ENCODE results near the gene ASPDH. TPM values are rescaled to one million over a fixed set of nuclear protein-coding genes. Genes with fewer than 3 reads are reported as not detected.

Gene ASPDH
- total RNA-seq, 1 donor from 2014 or later: not detected

DNA sequence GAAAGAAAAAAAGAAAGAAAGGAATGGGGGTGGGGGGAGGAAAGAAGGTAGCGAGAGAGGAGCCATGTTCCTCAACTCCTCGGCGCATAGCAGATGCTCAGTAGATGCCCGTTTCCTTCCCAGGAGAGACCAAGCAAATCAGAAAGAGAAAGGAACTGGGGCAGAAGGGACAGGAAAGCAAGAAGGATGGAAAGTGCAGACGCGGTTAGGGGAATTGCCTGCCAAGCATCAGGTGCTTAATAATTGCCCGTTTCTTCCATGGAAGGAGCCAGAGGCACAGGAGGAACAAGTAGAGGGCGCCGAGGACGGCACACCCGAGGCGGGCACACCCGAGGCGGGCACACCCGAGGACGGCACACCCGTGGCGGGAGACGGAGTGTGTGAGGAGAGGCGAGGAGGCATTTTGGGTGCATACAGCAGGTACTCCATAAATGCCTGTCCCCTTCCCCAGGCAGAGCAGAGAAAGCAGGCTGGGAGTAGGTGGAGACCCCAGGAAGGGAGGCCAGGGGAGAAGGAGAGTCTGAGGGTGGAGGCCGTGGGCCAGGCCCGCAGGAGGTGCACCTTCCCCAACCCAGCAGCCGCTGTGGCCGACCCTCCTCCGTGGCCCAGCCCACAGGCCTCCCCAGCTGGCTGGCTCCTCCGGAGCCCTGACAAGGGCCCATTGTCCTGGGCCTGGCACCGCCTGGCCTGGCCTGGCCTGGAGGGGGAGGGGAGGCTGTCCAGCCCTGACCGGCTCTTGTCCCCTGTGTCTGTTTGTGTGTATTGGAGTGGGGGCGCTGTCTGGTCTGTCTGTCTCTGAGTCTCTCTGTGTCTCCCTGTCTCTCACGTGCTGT, 17.3 kb downstream of the ASPDH start:
- DNase-seq: no peak

DNA sequence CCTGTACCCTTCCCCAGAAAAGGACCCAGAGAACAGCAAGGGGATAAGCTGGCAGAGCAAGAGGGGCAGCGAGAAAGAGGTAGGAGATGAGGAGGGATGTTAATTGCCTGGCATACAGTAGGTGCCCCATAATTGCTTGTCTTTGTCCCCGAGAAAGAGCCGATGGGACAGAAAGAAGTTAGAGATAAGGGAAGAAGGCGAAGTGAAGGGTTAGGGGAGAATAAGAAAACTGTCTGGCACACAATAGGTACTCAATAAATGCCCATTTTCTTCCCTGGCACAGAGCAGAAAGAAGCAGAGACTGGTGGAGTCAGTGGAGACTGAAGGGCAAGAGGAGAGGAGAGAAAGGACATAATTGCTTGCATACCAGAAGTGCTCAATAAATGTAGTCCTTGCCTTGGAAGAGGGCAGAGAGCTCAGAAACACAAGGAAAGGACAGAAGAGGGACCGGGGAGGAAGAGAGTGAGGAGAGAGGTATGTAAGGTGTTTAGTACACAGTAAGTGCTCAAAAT, 18.6 kb downstream of the ASPDH start:
- no peak for DNase-seq

GRCh38 chr19:50494186-50495019, 19.3 kb downstream of the ASPDH start:
- DNase-seq: no peak

- DNase-seq: no peak
These were observed 20.5 kb downstream of the ASPDH start for GRCh38 chr19:50493171-50493570.

DNA sequence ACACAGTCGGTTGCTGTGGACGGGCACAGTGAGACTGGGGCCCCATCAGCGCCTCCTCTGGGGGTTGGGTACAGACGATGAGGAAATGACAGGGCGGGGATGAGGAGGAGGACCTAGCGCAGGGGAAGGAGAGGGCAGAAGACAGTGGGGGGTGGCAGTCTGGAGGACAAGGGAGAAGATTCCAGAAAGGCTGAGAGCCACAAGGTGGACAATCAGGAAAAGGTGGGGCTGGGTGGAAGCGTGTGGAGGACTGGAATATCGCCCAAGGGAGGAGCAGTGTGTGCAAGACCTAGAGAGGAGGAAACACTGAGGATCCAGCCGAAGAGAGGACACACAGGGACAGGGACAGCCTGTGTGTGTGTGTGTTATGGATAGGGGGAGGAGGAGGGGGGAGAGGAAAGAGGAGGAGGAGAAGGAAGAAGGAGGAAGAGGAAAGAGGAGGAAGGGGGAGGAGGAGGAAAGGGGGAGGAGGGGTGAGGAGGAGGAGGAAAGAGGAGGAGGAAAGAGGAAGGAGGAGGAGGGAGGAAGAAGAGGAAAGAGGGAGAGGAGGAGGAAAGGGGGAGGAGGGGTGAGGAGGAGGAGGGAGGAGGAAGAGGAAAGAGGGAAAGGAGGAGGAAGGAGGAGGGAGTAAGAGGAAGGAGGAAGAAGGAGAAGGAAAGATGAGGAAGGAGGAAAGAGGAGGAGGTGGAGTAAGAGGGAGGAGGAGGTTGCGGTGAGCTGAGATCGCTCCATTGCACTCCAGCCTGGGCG, 21.2 kb downstream of the ASPDH start:
- DNase-seq: no peak

- peak; percentile 20 for DNase-seq
These were observed 22.7 kb downstream of the ASPDH start for GRCh38 chr19:50490991-50491472.

GRCh38 chr19:50490411-50490811, 23.3 kb downstream of the ASPDH start:
- DNase-seq: no peak

DNA sequence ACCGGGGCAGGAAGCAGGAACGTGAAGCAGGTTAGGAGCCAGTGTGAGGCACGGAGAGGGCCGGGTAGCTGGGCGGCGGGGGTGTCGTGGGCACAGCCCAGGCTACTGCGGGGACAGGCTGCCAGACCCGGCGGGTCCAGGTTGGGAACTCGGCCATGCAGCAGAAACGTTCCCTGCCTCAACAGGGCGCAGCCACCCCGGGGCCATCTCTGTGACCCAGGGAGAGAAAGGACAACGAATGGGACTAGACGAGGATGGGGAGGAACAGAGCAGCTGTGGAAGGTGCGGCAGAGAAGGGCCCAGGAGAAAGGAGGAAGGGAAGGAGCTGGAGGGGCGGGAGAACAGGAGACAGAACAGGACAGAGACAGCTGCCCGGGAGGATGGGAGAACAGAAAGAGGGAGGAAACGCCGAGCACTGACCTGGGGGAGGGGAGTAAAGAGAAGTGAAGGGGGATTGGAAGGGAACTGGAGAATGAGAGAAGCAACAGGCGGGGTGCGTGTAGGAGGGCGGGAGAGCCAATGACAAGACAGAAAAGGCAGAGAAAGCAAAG, 24.2 kb downstream of the ASPDH start:
- DNase-seq: no peak

- DNase-seq: no peak
These were observed 25.1 kb downstream of the ASPDH start for GRCh38 chr19:50488389-50489194.

- DNase-seq: no peak
These were observed 26.7 kb downstream of the ASPDH start for GRCh38 chr19:50486823-50487515.

DNA sequence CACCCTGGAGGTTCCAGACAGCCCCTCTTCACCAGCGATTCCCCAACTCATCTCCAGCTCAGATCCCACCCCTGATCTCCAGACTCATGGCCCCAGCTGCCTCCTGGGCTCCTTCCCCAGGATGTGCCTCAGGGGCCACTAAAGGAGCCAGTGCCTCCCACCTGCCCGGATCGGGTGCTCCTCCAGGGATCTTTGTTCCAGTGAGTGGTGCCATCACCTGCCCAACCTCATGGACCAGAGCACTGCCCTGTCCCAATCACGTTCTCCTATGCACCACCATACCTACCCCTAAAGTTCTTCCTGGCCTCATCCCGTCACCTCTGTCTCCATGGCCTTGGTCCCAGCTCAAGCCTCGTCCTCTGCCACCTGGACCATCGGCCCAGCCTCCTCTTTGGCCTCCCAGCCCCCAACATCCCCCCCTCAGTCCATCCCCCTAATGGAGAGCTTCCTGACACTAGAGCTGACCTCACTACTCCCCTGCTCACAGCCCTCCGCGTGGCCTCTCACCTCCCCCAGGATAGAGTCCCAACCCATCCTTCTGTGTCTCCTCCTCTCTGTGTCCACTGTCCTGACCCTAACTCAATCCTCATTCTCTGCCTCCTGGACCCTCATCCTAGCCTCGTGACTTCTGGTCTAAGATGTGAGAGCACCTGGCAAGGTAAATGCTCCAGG, 28.3 kb downstream of the ASPDH start:
- no peak for DNase-seq

- no peak for DNase-seq
These were observed 30.8 kb downstream of the ASPDH start for GRCh38 chr19:50482916-50483315.

- DNase-seq: no peak
These were observed 31.4 kb downstream of the ASPDH start for GRCh38 chr19:50482271-50482855.

DNA sequence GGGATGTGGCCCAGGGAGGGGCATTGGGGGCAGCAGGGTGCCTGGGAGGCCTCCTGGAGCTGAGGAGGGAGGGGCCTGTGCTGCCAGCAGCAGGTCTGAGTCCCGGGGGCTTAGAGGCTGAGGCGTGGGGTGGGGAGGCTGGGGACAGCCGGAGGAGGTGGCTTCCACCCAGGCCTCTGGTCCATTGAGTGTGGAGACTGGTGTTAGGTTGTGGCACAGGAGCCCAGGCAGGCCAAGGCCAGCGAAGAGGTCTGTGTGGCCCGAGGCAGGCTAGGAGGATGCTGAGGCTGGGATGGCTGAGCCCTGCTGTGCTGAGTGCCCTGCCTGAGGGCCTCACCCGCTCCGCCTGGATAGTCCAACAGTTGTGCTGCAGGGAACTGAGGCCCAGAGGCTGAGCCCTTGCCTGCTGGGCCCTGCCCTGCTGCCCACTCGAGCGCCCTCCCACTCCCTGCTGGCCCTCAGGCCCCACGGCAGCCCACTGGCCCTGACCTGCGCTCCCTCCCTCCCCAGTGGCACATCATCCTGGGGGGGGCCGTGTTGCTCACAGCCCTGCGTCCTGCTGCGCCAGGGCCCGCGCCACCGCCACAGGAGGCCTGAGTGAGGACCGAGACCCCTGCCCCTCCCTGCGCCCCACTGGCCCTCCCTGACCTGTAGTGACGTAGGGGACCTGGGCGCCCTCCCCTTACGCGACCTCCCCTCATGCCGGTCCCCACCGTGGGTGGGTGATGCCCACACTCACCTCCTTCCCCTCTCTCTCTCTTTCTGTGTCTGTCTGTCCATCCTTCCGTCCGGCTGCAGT, 32.2 kb downstream of the ASPDH start:
- no peak for DNase-seq

DNA sequence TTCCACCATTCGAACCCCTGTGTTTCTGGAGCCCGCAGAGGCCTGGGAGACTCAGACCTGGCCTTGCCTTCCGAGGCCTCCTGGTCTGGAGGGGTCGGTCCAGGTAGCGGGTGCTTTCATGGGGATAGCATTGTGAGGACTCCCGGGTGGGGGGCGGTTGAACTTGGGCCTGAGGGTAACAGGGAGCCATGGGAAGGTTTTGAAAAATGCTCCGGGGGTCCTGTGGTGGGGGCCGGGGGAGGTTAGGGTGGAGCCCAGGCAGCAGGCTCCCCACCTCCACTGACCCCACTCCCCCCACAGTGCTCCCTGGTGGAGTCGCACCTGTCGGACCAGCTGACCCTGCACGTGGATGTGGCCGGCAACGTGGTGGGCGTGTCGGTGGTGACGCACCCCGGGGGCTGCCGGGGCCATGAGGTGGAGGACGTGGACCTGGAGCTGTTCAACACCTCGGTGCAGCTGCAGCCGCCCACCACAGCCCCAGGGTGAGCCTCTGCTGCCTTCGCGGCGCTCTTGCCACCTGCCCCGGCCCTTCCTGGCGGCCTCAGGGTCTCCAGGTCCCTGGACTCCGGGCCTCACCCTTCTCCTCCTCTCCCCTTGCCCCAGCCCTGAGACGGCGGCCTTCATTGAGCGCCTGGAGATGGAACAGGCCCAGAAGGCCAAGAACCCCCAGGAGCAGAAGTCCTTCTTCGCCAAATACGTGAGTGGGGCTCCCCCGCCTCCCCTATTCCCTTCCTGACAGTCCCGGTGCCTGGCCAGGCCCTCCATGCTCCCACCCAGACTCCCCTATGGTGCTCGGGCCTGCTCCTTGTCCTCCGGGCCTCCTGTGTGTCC, 33.2 kb downstream of the ASPDH start:
- DNase-seq: no peak

- no peak for DNase-seq
These were observed 33.9 kb downstream of the ASPDH start for GRCh38 chr19:50479761-50480251.

DNA sequence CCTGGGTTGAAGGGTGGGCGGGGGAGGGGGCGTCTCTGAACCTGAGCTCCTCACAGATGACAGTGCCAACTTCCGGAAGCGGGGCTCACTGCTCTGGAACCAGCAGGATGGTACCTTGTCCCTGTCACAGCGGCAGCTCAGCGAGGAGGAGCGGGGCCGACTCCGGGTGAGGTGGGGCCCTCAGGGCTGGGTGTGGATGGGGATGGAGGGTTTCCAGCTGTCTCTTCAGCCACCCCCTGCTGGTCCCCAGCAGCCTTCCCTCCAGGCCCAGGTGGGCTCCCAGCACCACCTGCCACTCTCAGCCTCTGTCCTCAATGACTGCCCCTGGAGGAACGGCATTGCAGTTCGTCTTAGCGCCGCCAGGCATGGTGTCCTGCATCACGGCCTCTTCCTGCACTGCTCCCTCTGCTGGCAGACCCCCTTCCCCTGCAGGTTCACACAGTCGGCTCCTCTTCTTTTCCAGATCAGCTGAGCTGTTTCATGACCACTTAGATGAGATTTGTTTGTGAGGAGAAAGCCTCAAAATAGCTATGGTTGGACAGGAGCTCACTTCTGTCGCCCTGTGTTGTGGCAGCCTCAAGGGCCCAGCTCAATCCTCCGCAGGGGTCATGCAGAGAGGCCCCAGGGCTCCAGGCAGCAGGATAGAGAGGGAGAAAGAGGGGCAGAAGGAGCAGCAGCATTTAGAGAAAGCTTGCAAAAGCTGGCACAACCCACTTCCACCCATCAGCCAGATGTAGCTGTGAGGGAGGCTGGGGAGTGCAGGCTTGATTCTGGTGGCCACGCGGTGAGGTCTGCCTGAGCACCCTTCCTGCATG, 34.6 kb downstream of the ASPDH start:
- DNase-seq: no peak

Data from skin of body (tissue), 2 donors.